HG02870 (cell line): Measurements from ENCODE around the gene CFAP70.

Experiments used
- ATAC-seq: cut with Tn5 transposase; IDR thresholded peaks from one replicate; pipeline ENCODE4 v1.9.1; 2021; ENCODE audit warnings: mild to moderate bottlenecking, moderate library complexity; ENCODE audit not compliant: unreplicated experiment

Gene CFAP70

GRCh38 chr10:73218431-73219191 lies 140.1 kb downstream of the CFAP70 start:
- no peak for ATAC-seq

DNA sequence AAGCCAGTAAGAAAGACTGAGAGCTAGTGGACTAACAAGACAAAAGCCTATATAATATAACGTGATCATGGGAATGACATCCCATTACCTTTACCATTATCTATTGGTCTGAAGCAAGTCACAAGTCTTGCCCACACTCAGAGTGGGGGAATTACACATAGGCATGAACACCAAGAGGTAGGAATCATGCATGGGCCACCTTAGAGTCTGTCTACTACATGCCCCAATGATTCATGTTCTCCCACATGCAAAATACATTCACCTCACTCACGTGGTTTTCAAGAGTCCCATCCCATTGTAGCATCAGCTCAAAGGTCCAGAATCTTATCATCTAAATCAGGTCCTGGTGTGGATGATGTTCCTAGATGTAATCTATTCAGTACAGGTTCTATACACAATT lies 141.0 kb downstream of the CFAP70 start:
- no peak for ATAC-seq

GRCh38 chr10:73215749-73216148 lies 142.9 kb downstream of the CFAP70 start:
- no peak for ATAC-seq

- no peak for ATAC-seq
Observed at GRCh38 chr10:73211106-73211811, 147.4 kb downstream of the CFAP70 start.

DNA sequence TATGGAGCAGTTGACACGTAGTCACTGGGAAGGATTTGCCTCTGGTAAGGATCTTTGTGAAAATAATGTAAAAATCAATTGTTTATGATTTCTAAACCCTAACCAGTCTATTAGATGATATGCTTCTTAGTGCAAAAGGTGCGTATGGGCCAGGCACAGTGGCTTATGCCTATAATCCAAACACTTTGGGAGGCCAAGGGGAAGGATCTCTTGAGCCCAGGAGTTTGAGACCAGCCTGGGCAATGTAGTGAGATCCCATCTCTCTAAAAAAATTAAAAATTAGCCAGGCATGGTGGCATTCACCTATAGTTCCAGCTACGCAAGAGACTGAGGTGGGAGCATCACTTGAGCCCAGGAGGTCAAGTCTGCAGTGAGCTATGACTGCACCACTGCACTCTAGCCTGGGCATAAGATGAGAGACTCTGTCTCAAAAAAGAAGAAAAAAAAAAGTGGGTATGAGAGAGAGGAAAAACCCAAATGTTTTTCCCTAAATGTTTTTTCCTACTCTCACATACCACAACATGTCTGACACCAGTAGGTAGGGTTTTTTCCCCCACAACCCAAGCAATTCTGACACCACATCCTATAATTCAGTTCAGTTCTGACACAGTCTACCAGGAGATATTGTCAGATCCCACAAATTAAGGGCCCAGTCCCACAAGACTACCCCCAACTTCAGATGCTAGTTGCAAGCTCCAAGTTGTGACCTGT lies 148.1 kb downstream of the CFAP70 start:
- ATAC-seq = no peak

DNA sequence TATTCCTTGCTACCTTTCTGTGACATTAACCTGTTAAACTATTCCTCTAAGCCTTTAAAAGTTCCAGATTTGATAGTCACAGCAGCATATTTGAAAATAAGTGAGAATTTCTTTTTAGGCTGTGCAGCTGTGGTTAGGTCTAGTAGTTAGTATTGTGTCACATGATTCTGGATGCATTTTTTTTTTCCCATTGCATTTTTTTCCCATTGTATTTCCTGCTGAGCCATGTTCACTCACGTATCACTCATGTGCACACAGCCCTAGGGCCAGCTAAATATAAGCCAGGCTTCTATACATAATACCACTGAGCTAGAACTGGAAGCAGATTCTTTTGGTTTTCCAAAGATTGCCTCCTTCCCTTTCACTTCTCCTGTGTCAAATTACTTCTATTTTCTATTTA lies 149.0 kb downstream of the CFAP70 start:
- ATAC-seq = no peak

GRCh38 chr10:73207883-73208282 lies 150.8 kb downstream of the CFAP70 start:
- no peak for ATAC-seq

- no peak for ATAC-seq
Observed at GRCh38 chr10:73206385-73206784, 152.3 kb downstream of the CFAP70 start.

DNA sequence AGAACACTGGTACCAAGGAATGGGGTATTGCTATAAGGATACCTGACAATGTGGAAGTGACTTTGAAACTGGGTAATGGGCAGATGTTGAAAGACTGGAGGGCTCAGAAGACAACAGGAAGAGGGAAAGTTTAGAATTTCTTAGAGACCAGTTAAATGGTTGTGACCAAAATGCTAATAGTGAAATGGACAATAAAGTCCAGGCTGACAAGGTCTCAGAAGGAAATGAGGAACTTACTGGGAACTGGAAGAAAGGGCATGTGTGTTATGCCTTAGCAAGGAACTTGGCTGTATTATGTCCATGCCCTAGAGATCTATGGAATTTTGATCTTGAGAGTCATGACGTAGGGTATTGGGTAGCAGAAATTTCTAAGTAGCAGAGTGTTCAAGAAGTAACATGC lies 152.8 kb downstream of the CFAP70 start:
- ATAC-seq = no peak

DNA sequence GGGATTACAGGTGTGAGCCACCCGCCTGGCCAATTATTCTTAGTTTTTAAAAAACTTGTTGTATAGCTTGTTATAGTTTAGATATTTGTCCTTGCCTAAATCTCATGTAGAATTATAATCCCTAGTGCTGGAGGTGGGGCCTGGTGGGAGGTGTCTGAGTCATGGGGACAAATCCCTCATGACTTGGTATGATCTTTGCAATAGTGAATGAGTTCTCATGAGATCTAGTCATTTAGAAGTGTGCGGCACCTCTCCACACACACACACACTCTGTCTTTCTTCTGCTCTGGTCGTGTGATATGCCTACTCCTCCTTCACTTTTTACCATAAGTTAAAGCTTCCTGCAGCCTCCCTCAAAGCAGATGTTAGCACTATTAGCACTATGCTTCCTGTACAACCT lies 153.6 kb downstream of the CFAP70 start:
- no peak for ATAC-seq
